Large intestine (tissue), 3 donors: Measurements from ENCODE around the gene DNALI1. TPM values are rescaled to one million over a fixed set of nuclear protein-coding genes. Genes with fewer than 3 reads are reported as not detected.

Experiments
- DNase-seq, 2 donors: peaks; one replicate each; pipeline versions ENCODE4 v3.0.0 to v3.0.0-alpha.2; 2013
- H3K27ac ChIP-seq: one replicate; pipeline ENCODE4 v1.5.1; 2013; ENCODE audit warnings: low read length
- H3K27me3 ChIP-seq: 2 replicates; pipeline ENCODE4 v1.6.1; 2013; ENCODE audit warnings: low read length; ENCODE audit not compliant: control insufficient read depth, insufficient read depth
- H3K36me3 ChIP-seq: 2 replicates; pipeline ENCODE4 v1.6.1; 2013; ENCODE audit warnings: low read length; ENCODE audit not compliant: control insufficient read depth, insufficient read depth
- H3K4me1 ChIP-seq: one replicate; pipeline ENCODE4 v1.6.1; 2013; ENCODE audit warnings: low read length; ENCODE audit not compliant: control insufficient read depth, insufficient read depth
- H3K4me3 ChIP-seq: one replicate; pipeline ENCODE4 v1.5.1; 2013; ENCODE audit warnings: low read length
- H3K9me3 ChIP-seq: one replicate; pipeline ENCODE4 v1.6.1; 2013; ENCODE audit warnings: mild to moderate bottlenecking, low read depth, low read length, moderate library complexity; ENCODE audit not compliant: control insufficient read depth
- WGBS: methylation state at CpG from one replicate; pipeline ENCODE4 v1.1.5; 2013; ENCODE audit warnings: low lambda C conversion rate; ENCODE audit not compliant: insufficient coverage; 5-methylcytosine and 5-hydroxymethylcytosine counted together
- polyA plus RNA-seq: library from polyadenylated mRNA; unstranded; fragments of 120-200 nt; gene quantifications from one replicate; pipeline ENCODE4 v1.2.1, GENCODE V29; 2013

The DNALI1 gene
- polyA plus RNA-seq, 1 donor = 40.6 TPM

GRCh38 chr1:37601441-37601840, 44.7 kb downstream of the DNALI1 start:
- no peak overlapping the region for H3K4me3 ChIP-seq
- H3K27ac ChIP-seq = no peak overlapping the region
- H3K27me3 ChIP-seq = peaks cover 11% of the 10 kb centered on the region
- no peaks in the 10 kb centered on the region for H3K9me3 ChIP-seq
- no peak for DNase-seq
- H3K36me3 ChIP-seq = no peaks in the 10 kb centered on the region
- H3K4me1 ChIP-seq = no peaks in the 10 kb centered on the region

- Histone ChIP-seq H3K36me3 (no peaks in the 10 kb centered on the region), H3K4me1 (no peaks in the 10 kb centered on the region), H3K27me3 (peaks cover 14% of the 10 kb centered on the region), H3K4me3 (no peak overlapping the region), H3K9me3 (no peaks in the 10 kb centered on the region), H3K27ac (no peak overlapping the region)
- no CpG with 5 or more reads among the region's 8 CpGs for WGBS
- DNase-seq = no peak
Observed at GRCh38 chr1:37602750-37603694, 46.3 kb downstream of the DNALI1 start.

GRCh38 chr1:37605061-37605650, 48.4 kb downstream of the DNALI1 start:
- DNase-seq = no peak
- Histone ChIP-seq H3K9me3 (no peaks in the 10 kb centered on the region), H3K4me3 (no peak overlapping the region), H3K4me1 (no peaks in the 10 kb centered on the region), H3K27ac (no peak overlapping the region), H3K36me3 (no peaks in the 10 kb centered on the region), H3K27me3 (peaks cover 21% of the 10 kb centered on the region)
- WGBS = 71% methylated on average over 1 of the region's 12 CpGs

- DNase-seq = no peak
- no peaks in the 10 kb centered on the region for H3K36me3 ChIP-seq
- no CpG with 5 or more reads among the region's 9 CpGs for WGBS
Observed at GRCh38 chr1:37605806-37606474, 49.2 kb downstream of the DNALI1 start.

GRCh38 chr1:37606481-37607263, 49.9 kb downstream of the DNALI1 start:
- H3K36me3 ChIP-seq = no peaks in the 10 kb centered on the region
- H3K9me3 ChIP-seq = no peaks in the 10 kb centered on the region
- H3K27me3 ChIP-seq = peaks cover 25% of the 10 kb centered on the region
- no peak overlapping the region for H3K4me3 ChIP-seq
- no CpG with 5 or more reads among the region's 15 CpGs for WGBS
- DNase-seq = no peak
- no peaks in the 10 kb centered on the region for H3K4me1 ChIP-seq
- H3K27ac ChIP-seq = no peak overlapping the region

More at GRCh38 chr1:37605806-37606474, 49.2 kb downstream of the DNALI1 start:
- peaks cover 21% of the 10 kb centered on the region for H3K27me3 ChIP-seq
- H3K9me3 ChIP-seq = no peaks in the 10 kb centered on the region
- no peak overlapping the region for H3K27ac ChIP-seq
- no peaks in the 10 kb centered on the region for H3K4me1 ChIP-seq
- H3K4me3 ChIP-seq = no peak overlapping the region

- Histone ChIP-seq H3K4me1 (no peaks in the 10 kb centered on the region), H3K9me3 (no peaks in the 10 kb centered on the region), H3K4me3 (no peak overlapping the region), H3K27ac (no peak overlapping the region), H3K36me3 (no peaks in the 10 kb centered on the region), H3K27me3 (peaks cover 29% of the 10 kb centered on the region)
- DNase-seq = no peak
- no CpG with 5 or more reads among the region's 2 CpGs for WGBS
Observed at GRCh38 chr1:37609002-37609401, 52.3 kb downstream of the DNALI1 start.

GRCh38 chr1:37609994-37610393, 53.3 kb downstream of the DNALI1 start:
- Histone ChIP-seq H3K4me3 (no peak overlapping the region), H3K4me1 (no peaks in the 10 kb centered on the region), H3K9me3 (no peaks in the 10 kb centered on the region), H3K27ac (no peak overlapping the region), H3K36me3 (no peaks in the 10 kb centered on the region), H3K27me3 (peaks cover 34% of the 10 kb centered on the region)
- no CpG with 5 or more reads among the region's 2 CpGs for WGBS
- DNase-seq = no peak

GRCh38 chr1:37612186-37612585, 55.4 kb downstream of the DNALI1 start:
- H3K9me3 ChIP-seq = no peaks in the 10 kb centered on the region
- no peaks in the 10 kb centered on the region for H3K4me1 ChIP-seq
- WGBS = no CpG with 5 or more reads among the region's 4 CpGs
- DNase-seq = no peak
- no peaks in the 10 kb centered on the region for H3K36me3 ChIP-seq
- no peak overlapping the region for H3K4me3 ChIP-seq
- peaks cover 35% of the 10 kb centered on the region for H3K27me3 ChIP-seq
- H3K27ac ChIP-seq = no peak overlapping the region

- H3K27me3 ChIP-seq = peaks cover 29% of the 10 kb centered on the region
- no peak overlapping the region for H3K27ac ChIP-seq
- no peaks in the 10 kb centered on the region for H3K36me3 ChIP-seq
- H3K9me3 ChIP-seq = no peaks in the 10 kb centered on the region
- DNase-seq = no peak
- no CpG with 5 or more reads among the region's 5 CpGs for WGBS
- H3K4me3 ChIP-seq = no peak overlapping the region
- no peaks in the 10 kb centered on the region for H3K4me1 ChIP-seq
Observed at GRCh38 chr1:37614105-37614504, 57.4 kb downstream of the DNALI1 start.

- Histone ChIP-seq H3K4me3 (no peak overlapping the region), H3K9me3 (no peaks in the 10 kb centered on the region), H3K27me3 (peaks cover 29% of the 10 kb centered on the region), H3K4me1 (no peaks in the 10 kb centered on the region), H3K36me3 (no peaks in the 10 kb centered on the region), H3K27ac (no peak overlapping the region)
- no CpG with 5 or more reads among the region's 14 CpGs for WGBS
- no peak for DNase-seq
Observed at GRCh38 chr1:37616330-37616729, 59.6 kb downstream of the DNALI1 start.
